ENCODE measurements around the gene ZNF274. TPM values are rescaled to one million over a fixed set of nuclear protein-coding genes. Genes with fewer than 3 reads are reported as not detected.

The ZNF274 gene
- total RNA-seq, result 10.9 and 12.7 TPM in 2 replicates

GRCh38 chr19:58182989-58183816 is at the start of gene ZNF274:
Gene ZNF274 (plus strand): TSS chr19:58183061. CDS start chr19:58183966, 905 bp downstream.

DNA sequence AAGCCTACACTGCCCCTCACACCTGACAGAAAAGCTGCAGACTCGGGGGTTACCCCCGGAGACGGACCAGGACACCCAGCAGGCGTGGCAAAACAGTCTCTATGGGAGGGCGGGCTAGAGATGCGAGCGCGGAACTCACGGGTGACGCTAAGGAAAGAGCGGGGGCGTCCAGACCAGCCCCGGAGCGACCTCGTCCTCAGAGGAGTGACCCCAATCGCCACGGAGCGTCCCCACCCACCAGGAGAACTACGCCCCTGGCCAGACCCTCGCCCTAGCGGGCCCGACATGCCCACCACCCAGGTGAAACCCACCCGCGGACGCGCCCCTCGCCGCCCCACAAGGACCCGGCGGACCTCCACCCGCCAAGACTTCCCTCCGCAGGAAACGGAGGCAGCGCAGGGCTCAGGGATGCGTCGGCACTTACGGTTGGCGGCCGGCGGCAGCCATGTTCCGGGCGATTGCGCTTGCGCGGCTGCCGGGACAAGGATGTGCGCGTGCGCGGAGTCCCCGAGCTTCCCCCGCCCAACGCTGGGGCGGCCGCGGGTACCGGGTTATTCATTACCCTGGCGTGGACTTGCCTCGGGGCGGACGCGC is 32.4 kb upstream of the ZNF274 start, which contains the start of gene ZNF329:
TSS of gene ZNF329 (minus strand) at position 462 of the 594 bp plus-strand sequence. CDS start 21,286 bp downstream, outside the sequence.

GRCh38 chr19:58228585-58229254 is 45.9 kb downstream of the ZNF274 start, which contains the start of gene ZNF544:
Gene ZNF544 (plus strand): TSS chr19:58228914. CDS start chr19:58244024, 15,110 bp downstream.

Other genes starting within 250 kb of the ZNF274 start
- 5.0 and 6.3 TPM in 2 replicates for gene ZNF418, start 247.7 kb upstream of the ZNF274 start, total RNA-seq
- gene ZNF256, start 235.4 kb upstream of the ZNF274 start, total RNA-seq, result 3.6 and 3.8 TPM in 2 replicates
- gene C19orf18, start 208.5 kb upstream of the ZNF274 start, total RNA-seq, result 0.14 and 0.18 TPM in 2 replicates
- 10.8 and 14.7 TPM in 2 replicates for gene ZNF606, start 180.2 kb upstream of the ZNF274 start, total RNA-seq
- gene ZSCAN1, start 149.0 kb upstream of the ZNF274 start, total RNA-seq, result not detected in 2 replicates
- 4.2 and 5.0 TPM in 2 replicates for gene ZNF135, start 123.8 kb upstream of the ZNF274 start, total RNA-seq
- 25.7 and 27.4 TPM in 2 replicates for gene ZSCAN18, start 84.8 kb upstream of the ZNF274 start, total RNA-seq
- gene ZNF329, start 32.3 kb upstream of the ZNF274 start, total RNA-seq, result 12.5 and 13.1 TPM in 2 replicates
- 33.8 and 34.1 TPM in 2 replicates for gene ZNF544, start 45.9 kb downstream of the ZNF274 start, total RNA-seq
- 3.0 and 3.1 TPM in 2 replicates for gene ZNF8, start 95.9 kb downstream of the ZNF274 start, total RNA-seq
- gene ERVK3-1, start 122.3 kb downstream of the ZNF274 start, total RNA-seq, result 20.2 and 24.7 TPM in 2 replicates
- gene ZSCAN22, start 143.9 kb downstream of the ZNF274 start, total RNA-seq, result 1.4 and 2.1 TPM in 2 replicates
- 8.7 and 12.5 TPM in 2 replicates for gene A1BG, start 170.4 kb downstream of the ZNF274 start, total RNA-seq
- 0.57 and 0.83 TPM in 2 replicates for gene ZNF497, start 179.7 kb downstream of the ZNF274 start, total RNA-seq
- 1.4 and 1.5 TPM in 2 replicates for gene ZNF837, start 198.0 kb downstream of the ZNF274 start, total RNA-seq
- gene RPS5, start 204.2 kb downstream of the ZNF274 start, total RNA-seq, result 3,351 and 3,927 TPM in 2 replicates
- gene RNF225, start 212.6 kb downstream of the ZNF274 start, total RNA-seq, result not detected in 2 replicates
- 12.7 and 17.3 TPM in 2 replicates for gene ZNF584, start 225.6 kb downstream of the ZNF274 start, total RNA-seq